ES-I3 (cell line): ENCODE results near the gene UST.
"Not testable (repeated sequence)": the region's sequence is repeated elsewhere in the genome, so short reads cannot be mapped to it uniquely, and the experiment has no call there.

Experiments used
- H3K36me3 ChIP-seq: 2 replicates; pipeline ENCODE4 v1.6.1; 2013; ENCODE audit warnings: mild to moderate bottlenecking, low read length, control low read depth, moderate library complexity; ENCODE audit not compliant: insufficient read depth
- H3K4me1 ChIP-seq: 2 replicates; pipeline ENCODE4 v1.6.1; 2013; ENCODE audit warnings: mild to moderate bottlenecking, control low read depth, low read length; ENCODE audit not compliant: insufficient read depth
- H3K9ac ChIP-seq: 2 replicates; pipeline ENCODE4 v1.6.1; 2013; ENCODE audit warnings: low read depth, mild to moderate bottlenecking, low read length, moderate library complexity
- H3K9me3 ChIP-seq: 2 replicates; pipeline ENCODE4 v1.6.1; 2013; ENCODE audit warnings: mild to moderate bottlenecking, low read length, moderate library complexity; ENCODE audit not compliant: control insufficient read depth, insufficient read depth

The UST gene

DNA sequence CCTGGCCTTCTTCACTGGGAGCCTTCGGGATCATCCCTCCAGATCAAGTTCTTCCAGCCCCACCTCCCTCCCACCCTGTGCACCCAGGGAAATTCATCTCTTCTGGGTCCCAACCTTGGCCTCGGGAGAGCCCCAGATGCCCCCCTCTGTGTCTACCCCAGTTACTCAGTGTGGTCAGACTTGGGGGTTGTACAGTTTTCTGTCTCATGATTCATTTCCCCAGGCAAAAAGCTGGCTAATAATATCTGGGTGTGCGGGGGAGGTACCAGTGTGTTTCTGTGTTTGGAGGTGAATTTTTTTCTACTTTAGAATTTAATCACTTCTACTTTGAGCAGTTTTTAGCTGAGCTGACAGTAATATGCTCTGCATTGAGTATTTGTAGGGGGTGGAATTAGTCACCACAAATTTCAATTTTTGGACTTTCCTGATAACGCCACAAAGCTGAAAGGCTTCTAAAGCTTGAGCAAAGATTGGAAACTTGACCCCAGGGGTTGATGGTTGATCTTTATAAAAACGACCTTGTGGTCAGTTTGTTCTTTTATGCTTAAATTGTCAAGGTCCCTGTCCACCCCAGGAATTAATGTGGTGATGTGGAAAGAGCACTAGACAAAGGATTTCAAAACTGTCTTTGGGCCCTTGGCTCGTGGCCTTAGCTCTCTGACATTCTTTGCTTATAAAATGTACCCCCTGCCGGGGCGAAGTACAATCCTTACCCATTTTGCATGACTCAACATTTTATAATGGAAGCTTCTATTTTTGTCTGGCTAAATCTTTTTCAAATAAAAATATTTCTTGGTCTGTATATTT, 286.0 kb downstream of the UST start:
- H3K9ac ChIP-seq, result no peak overlapping the region
- H3K36me3 ChIP-seq, result no peaks in the 10 kb centered on the region
- H3K9me3 ChIP-seq, result no peaks in the 10 kb centered on the region
- H3K4me1 ChIP-seq, result 0 out of 2 replicates have a peak, but pooled peaks cover 15% of the 10 kb centered on the region

DNA sequence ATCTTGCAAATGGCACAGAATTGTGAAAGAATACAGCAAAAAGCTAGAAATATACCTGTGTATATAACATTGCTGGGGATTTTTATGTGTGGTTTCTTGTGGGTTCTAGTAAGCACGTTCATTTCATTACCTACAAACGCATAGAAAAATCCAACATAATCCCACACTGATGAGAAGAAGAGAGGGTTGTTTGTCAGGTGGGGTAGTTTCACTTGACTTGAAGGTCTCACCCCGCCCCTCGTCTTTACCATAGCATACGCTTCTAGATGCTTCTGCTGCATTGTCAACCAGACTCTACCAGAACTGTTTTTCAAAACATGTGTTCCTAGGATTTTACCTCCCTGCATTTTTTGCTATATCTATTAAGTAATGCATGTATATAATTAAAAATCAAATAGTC, 286.6 kb downstream of the UST start:
- no peak overlapping the region for H3K9ac ChIP-seq

DNA sequence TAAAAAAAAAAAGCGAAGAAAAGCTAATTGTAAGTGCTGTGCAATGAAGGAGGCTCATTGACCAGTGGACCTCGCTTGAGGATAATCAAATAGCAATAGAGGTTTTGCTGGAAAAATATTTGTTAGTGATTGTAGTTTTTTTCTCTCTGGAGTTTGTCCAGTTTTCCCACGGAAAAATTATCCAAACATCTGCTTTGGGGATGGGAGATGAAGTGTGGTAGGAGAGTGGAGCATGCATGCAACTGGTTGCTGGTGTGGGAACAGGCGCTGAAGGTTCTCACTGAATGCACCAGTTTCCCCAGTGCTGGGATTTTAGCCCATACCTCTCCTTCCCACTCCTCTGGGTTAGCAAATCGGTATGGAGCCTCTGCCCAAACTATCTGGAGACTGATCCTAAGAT, 288.9 kb downstream of the UST start:
- H3K4me1 ChIP-seq, result 0 out of 2 replicates have a peak, but pooled peaks cover 15% of the 10 kb centered on the region
- no peak overlapping the region for H3K9ac ChIP-seq
- no peaks in the 10 kb centered on the region; the same call in 1 of the 2 replicates for H3K36me3 ChIP-seq
- no peaks in the 10 kb centered on the region for H3K9me3 ChIP-seq

More for the DNA sequence above, 286.6 kb downstream of the UST start:
- Histone ChIP-seq H3K36me3 (no peaks in the 10 kb centered on the region), H3K9me3 (no peaks in the 10 kb centered on the region), H3K4me1 (0 out of 2 replicates have a peak, but pooled peaks cover 15% of the 10 kb centered on the region)

DNA sequence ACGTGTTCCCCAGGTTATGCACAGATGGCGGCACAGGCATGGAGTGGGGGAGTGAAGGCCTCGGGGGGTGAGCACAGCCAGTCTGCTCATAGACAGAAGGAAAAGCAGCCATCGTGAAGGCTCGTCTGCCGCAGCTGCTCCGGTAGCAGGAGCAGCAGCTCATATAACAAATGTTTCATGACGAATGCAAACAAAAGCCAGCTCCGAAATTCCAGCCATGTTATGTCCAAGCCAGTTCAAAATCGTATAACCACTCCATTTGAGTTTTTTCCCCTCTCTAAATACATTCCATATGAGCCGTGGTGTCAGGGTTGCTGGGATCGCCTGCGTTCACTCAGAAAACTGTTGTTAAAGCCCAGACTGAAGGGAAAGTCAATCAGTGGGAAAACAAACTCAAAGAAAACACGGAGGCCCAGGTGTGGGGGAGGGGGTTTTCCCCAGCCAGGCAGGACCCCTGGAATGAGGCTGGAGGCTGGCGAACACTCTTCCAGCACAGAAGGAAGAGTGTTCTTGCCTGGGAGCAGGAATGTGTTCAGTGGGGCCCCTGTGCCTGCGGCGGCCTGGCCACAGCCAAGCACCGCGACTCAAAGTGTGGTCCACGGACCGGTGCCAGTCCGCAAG, 290.3 kb downstream of the UST start:
- Histone ChIP-seq H3K36me3 (no peaks in the 10 kb centered on the region; the same call in 1 of the 2 replicates), H3K9me3 (no peaks in the 10 kb centered on the region), H3K9ac (no peak overlapping the region), H3K4me1 (0 out of 2 replicates have a peak, but pooled peaks cover 15% of the 10 kb centered on the region)

DNA sequence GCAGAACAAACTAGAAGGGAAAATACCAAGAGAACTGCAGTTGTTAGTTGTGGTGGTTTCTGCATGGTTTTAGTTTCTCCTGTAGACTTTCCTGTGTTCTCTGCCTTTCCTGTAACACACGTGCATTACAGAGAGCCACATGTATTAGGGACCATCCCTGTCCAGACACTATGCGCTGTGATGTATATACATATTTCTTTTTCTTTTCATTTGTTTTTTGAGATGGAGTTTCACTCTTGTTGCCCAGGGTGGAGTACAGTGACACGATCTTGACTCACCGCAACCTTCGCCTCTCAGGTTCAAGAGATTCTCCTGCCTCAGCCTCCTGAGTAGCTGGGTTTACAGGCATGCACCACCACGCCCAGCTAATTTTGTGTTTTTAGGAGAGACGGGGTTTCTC, 292.2 kb downstream of the UST start:
- H3K9me3 ChIP-seq, H3K36me3 ChIP-seq, H3K9ac ChIP-seq: not testable (repeated sequence)
- H3K4me1 ChIP-seq, result 0 out of 2 replicates have a peak, but pooled peaks cover 14% of the 10 kb centered on the region

DNA sequence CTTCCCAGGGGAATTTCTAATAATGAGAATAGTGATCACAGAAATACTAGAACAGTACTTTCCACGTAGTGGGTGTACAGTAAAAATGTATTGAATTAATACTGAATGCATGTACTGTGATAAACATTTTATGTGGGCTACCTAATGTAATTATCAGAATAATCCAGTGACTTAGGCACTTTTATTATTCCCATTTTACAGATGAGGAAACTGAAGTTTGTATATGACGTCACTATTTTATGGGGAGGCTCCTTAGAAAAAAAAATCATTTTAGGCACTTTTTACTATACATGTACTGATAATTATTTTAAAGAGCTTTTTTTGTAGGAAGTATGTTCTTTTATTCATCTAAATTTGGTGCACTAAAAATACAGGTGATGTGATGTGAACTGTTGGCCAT, 295.1 kb downstream of the UST start:
- Histone ChIP-seq H3K9ac (no peak overlapping the region), H3K9me3 (no peaks in the 10 kb centered on the region), H3K4me1 (peaks cover 15% of the 10 kb centered on the region), H3K36me3 (no peaks in the 10 kb centered on the region; the same call in 1 of the 2 replicates)

DNA sequence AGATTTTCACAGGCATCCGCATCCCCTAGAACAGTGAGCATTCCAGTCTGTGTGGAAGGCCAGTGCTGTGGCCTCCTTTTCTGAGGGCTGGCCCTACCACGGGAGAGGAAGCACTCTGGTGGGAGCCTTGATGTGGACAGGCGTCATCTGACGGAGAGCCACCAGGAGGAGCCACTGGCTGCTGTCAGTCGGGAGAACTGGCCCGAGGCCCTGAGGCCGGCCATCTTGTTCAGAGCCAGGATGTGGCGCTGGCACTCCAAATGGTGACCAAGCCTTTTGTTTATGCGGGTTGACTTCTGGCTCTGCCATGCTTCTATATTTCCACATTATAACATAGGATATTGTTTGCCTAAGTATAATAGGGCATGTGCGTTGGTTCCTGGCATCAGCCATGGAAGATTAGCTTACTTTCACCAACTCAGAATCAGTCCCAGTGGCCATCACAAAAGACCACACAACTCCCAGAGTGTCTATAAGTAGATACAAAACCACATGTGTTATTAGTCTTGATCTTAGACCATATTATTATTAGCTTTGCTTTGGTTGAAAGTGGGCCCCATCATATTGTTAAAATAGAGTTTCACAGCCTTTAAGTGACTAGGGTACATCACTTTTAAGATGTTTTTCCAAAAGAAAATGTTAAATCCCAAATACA, 296.8 kb downstream of the UST start:
- H3K4me1 ChIP-seq, result peaks cover 18% of the 10 kb centered on the region
- H3K36me3 ChIP-seq, result no peaks in the 10 kb centered on the region; the same call in 1 of the 2 replicates
- H3K9ac ChIP-seq, result no peak overlapping the region
- H3K9me3 ChIP-seq, result no peaks in the 10 kb centered on the region

GRCh38 chr6:149044528-149044927, 297.7 kb downstream of the UST start:
- H3K4me1 ChIP-seq, result peaks cover 18% of the 10 kb centered on the region
- H3K9ac ChIP-seq, result no peak overlapping the region
- no peaks in the 10 kb centered on the region; the same call in 1 of the 2 replicates for H3K36me3 ChIP-seq
- H3K9me3 ChIP-seq, result no peaks in the 10 kb centered on the region

GRCh38 chr6:149045404-149045803, 298.6 kb downstream of the UST start:
- Histone ChIP-seq H3K9ac (no peak overlapping the region), H3K9me3 (no peaks in the 10 kb centered on the region), H3K36me3 (no peaks in the 10 kb centered on the region; the same call in 1 of the 2 replicates), H3K4me1 (peaks cover 18% of the 10 kb centered on the region)

DNA sequence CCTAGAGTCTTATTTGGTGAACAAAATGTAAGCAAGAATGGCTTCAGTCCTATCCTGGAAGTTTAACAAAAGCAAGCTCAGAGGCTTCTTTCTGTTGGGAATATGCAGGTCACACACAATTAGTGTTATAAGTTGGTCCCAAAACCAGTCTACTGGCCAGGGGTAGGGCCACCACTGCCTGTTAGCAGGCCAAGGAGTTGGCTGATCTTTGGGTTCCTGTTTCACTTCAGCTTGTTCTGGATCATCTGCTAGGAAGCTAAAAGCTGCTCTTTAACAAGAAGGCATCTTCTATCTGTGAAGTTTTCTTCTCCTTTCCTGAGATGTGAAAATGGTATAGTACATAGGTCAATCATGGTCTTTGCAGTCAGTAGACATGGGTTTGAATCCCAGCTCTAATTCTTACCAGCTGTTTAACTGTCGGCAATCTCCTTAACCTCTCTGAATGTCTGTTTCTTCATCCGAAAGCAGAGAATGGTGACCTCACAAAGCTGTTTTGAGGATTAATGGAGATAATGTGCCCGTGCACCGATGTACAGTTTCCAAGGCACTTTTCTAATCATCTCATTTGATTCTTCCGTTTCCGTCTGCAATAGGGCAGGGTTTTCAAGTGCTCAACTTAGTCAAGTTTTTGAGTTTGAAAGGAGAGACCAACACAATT, 299.5 kb downstream of the UST start:
- no peaks in the 10 kb centered on the region for H3K9me3 ChIP-seq
- H3K36me3 ChIP-seq, result no peaks in the 10 kb centered on the region
- peaks cover 21% of the 10 kb centered on the region for H3K4me1 ChIP-seq
- H3K9ac ChIP-seq, result no peak overlapping the region

GRCh38 chr6:149046822-149047246, 300.0 kb downstream of the UST start:
- Histone ChIP-seq H3K9me3 (no peaks in the 10 kb centered on the region), H3K9ac (no peak overlapping the region), H3K4me1 (peaks cover 21% of the 10 kb centered on the region), H3K36me3 (no peaks in the 10 kb centered on the region)

- Histone ChIP-seq H3K36me3 (no peaks in the 10 kb centered on the region), H3K4me1 (peaks cover 21% of the 10 kb centered on the region), H3K9ac (no peak overlapping the region), H3K9me3 (no peaks in the 10 kb centered on the region)
Observed at GRCh38 chr6:149049230-149049629, 302.4 kb downstream of the UST start.

- Histone ChIP-seq H3K9ac (no peak overlapping the region), H3K9me3 (no peaks in the 10 kb centered on the region), H3K4me1 (peaks cover 21% of the 10 kb centered on the region), H3K36me3 (no peaks in the 10 kb centered on the region)
Observed at GRCh38 chr6:149050160-149050559, 303.3 kb downstream of the UST start.
